ENCODE results near the gene UNC93A. TPM values are rescaled to one million over a fixed set of nuclear protein-coding genes. Genes with fewer than 3 reads are reported as not detected.
"Not testable (repeated sequence)": the region's sequence is repeated elsewhere in the genome, so short reads cannot be mapped to it uniquely, and the experiment has no call there.

UNC93A gene
- total RNA-seq, 2 donors from 2014 or later, result not detected

DNA sequence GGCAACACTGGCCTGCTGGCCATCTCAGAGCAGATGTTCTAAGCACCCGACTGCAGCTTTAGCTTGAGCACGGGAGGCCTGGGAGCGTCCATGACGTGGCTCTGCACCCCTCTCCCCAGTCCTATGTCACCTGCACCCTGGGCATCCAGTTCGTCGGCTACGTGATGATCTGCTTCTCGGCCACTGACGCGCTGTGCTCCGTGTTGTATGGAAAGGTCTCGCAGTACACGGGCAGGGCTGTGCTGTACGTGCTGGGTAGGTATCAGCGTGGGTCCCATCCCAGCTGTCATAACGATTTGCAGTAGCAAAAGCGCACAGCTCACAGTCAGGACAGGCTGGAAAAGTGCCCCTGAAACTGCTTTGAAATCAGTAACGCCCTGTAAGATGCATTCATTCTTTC, 14.7 kb downstream of the UNC93A start:
- no peak for DNase-seq (ENCODE audit: low spot score)
- intact Hi-C loops (cut with DNase I), result no loop called here

DNA sequence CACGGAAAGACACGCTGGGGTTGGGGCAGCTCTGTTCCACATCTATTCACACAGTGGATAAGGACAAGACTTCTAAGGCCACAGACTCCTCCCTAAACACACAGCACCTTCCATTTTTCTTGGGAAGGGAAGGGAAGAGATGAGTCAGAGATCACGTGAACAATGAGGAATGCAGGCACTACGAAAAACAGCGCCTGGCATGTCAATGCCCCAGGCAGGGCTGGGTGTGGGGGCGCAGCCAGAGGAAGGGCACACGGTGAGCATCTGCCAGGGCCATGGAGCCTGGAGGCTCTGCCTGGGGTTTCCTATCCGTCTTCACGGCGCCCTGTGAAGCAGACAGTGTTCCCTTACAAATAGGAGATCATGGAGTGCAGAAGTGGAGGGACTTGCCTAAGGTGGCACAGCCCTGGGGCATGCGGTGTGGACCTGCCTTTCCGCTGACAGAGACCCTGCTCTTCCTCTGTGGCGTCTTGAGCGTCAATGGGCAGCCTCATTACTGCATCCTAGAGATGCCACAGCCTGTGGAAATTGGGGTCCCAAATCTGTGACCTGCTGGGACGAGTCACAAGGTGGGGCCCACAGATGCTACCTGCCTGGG, 15.4 kb downstream of the UNC93A start:
- no peak for DNase-seq (ENCODE audit: low spot score)
- intact Hi-C loops (cut with DNase I), result no loop called here

- no peak for DNase-seq (ENCODE audit: low spot score)
- intact Hi-C loops (cut with DNase I), result no loop called here
These were observed 16.3 kb downstream of the UNC93A start for GRCh38 chr6:167307342-167307955.

DNA sequence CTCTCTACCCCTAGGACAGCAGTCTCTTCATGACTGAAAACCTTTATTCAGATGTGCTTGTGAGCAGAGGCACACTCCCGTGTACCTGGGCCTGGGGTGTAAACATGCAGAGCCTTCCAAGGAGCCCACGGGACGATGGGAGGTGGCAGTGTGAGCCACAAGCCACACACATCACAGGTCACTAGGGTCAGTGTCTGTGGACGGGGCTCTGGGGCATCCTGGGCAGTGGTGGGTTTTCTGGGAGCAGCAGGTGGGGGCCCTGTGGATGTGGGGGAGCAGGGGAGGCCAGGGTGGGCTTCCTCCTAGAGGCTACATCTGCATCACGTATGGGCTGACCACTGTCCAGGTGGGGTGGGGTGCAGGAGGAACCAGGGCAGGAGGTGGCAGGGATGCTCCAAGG, 17.1 kb downstream of the UNC93A start:
- intact Hi-C loops (cut with DNase I), result no loop called here
- DNase-seq (ENCODE audit: low spot score), result no peak

DNA sequence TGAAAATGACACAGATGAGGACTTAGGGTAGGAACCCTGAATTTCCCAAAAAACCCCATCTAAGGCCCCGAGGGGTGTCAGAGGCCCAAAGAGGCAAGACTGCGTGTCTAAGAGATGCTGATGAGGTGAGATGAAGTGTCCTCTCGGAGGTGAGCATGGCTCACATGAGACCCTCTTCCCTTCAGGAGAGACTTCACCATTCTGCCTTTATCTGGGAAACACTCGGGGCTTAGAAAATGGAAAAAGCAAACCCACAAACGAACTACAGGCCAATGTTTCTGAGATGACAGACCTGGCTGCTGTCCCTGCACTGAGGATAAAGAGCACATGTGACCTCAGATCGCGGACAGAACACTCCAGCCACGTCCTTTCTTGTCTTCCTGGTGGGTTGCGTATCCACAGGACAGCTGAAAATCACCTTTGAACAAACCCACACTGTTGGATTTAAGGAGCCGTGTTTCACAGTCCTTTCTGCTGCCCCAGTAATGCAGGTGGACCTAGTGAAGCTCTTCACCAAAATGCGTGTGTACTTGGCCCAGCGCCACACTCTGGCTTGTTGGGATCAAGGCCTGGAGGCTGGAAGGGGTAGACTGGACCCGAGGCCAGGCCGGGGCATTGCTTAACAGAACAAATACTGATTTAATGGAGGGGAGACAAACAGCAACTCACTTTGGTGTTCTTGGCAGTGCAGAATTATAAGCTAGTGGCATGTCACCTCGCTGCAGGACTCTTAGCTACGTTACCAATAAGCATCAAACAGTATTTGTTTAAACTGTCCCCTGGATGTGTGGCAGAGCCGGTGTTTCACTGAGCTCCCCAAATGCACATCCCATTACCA, 18.5 kb downstream of the UNC93A start:
- DNase-seq (ENCODE audit: low spot score); intact Hi-C loops (cut with DNase I): not testable (repeated sequence)

DNA sequence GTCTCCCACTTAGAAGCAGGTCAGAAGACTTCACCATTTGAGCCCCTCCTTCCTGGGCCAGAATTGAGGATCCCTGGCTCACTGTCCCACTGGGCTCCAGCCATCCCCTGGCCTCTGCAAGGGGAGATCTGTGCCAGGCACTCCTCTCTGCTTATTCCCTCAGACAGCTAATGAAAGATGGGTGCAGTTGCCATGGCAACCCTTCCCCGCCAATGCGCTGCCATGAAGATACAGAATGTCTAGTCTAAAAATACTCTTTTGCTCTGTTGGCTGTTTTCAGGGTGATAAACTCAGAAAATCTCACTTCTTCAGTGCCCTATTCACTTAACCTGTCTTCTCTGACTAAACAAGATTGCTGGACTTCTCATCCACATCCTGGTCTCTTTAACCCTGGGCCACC, 20.2 kb downstream of the UNC93A start:
- DNase-seq (ENCODE audit: low spot score), result no peak
- intact Hi-C loops (cut with DNase I), result no loop called here

DNA sequence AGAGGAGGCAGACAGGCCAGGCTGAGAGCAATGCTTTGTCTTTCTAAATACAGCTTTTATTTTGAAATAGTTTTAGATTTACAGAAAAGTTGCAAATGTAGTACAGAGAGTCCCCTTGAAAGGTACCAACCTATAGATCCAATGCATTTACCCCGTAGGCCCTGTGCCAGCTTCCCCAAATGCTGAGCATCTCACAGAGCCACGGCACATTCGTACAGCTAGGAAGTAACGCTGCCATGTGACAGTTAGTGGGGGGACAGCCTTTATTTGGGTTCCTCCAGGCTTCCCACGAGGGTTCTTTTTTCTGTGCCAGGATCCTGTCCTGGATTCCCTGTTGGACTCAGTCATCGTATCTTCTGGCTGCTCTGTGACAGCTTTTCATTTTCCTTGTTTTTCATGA, 20.6 kb downstream of the UNC93A start:
- DNase-seq (ENCODE audit: low spot score); intact Hi-C loops (cut with DNase I): not testable (repeated sequence)

GRCh38 chr6:167314180-167314821, 23.2 kb downstream of the UNC93A start:
- intact Hi-C loops (cut with DNase I), result no loop called here
- DNase-seq (ENCODE audit: low spot score), result no peak

GRCh38 chr6:167317172-167317571, 26.1 kb downstream of the UNC93A start:
- no peak for DNase-seq (ENCODE audit: low spot score)
- intact Hi-C loops (cut with DNase I), result no loop called here

- DNase-seq (ENCODE audit: low spot score); intact Hi-C loops (cut with DNase I): not testable (repeated sequence)
These were observed 27.2 kb downstream of the UNC93A start for GRCh38 chr6:167318354-167318753.

DNA sequence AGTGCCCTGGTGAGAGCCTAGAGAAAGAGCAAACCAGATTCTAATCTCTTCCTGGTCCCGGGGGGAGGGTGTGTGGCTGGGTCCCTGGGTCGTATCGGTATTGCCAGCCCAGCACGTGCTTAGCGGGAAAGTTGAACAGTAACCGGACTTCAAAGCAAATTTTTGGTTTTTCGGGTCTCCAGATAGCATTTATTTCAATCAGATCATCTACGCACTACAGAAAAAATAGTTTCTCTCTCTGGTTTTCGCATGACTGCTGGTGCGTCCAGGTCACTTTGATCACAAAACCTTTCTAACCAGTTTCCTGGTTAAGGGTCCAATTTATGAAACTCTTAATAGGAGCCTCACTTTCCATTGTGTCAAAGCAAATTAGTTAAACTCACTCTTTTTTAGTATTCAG, 27.7 kb downstream of the UNC93A start:
- DNase-seq (ENCODE audit: low spot score); intact Hi-C loops (cut with DNase I): not testable (repeated sequence)

DNA sequence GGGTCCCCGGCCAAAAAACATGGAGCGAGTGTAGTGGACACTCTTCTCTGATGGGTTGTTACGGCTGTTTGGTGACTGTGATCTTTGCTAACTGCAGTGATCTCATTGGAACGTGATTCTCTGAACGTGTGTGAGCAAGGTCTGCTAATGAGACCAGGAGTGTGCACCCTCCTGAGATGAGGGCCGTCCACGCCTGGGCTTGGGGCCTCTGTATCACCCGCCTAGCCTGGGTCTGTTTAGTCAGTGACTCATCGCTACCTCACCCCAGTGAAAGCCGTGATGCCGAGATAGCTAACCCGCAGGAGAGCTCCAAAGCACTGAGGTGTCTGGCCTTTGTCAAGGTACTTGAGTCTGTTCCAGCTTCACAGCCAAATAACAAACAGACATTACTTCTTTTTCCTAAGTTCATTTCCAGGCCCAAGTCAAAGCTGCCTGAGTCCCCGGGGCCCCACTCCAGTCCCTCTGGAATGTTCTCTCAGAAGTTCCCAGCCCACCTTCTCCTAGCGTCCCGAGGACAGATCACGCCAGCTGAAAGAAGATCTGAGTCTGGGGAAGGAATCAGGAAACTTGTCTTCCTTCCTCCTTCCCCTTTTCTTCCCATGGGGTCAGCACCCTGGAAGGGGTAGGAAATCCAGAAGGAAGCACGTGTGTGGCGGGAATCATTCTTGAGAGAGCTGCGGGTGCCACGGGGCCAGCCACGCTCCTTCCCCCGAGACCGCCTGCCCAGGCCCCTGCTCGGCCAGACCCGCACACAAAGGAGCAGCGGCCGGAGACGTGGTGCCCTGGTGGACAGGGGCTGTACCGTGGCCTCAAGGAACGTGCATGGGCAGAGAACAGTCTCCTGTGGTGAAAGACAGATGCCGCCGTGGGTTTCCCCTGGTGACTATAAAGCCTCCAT, 29.0 kb downstream of the UNC93A start:
- intact Hi-C loops (cut with DNase I), result loop anchor here in 1 of 2 donors (5.0 kb wide), 1 partner anchor 273 kb away; no protein-coding TSS in a partner anchor
- DNase-seq (ENCODE audit: low spot score), result not testable (repeated sequence)

- intact Hi-C loops (cut with DNase I), result loop anchor here in 1 of 2 donors (5.0 kb wide), 1 partner anchor 273 kb away; no protein-coding TSS in a partner anchor
- not testable (repeated sequence) for DNase-seq (ENCODE audit: low spot score)
These were observed 29.6 kb downstream of the UNC93A start for GRCh38 chr6:167320754-167321056.

DNA sequence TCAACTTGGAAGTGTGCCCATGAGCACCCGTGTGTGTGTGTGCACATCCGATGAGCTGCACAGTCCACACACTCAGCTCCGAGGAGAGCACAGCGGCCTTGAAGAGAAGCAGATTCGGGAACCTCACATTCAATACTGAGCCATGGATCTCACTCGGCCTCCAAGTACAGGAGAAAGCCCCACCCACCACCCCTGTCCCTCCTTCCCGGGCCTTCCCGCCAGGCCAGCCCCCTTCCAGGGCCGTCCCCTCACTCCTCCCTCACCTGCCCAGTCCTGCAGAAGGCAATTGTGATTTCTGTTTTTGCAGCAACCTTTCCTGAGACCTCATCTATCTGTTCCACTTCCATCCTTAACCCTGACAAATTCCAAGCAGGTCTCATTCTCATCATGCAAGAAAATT, 30.1 kb downstream of the UNC93A start:
- intact Hi-C loops (cut with DNase I), result loop anchor here in 1 of 2 donors (5.0 kb wide), 1 partner anchor 274 kb away; no protein-coding TSS in a partner anchor
- DNase-seq (ENCODE audit: low spot score), result not testable (repeated sequence)

DNA sequence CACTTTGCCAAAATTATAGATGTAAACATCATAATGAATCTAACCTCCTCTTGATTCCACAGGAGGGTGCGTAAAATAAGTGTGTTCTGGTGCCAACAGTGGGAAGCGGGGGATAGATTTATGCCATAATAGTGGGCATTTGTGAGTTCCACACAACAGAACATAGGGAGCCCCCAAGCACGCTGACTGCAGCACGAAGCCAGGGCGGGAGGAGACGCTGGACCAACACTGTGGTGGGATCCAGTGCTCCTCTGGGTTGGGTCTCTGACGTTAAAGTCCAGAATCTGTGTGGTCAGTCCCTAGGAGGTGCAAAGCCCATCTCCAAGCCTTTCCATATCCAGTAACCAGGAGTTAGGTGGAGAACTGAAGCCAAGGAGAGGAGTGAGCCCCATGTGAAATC, 32.0 kb downstream of the UNC93A start:
- intact Hi-C loops (cut with DNase I), result loop anchor here in 1 of 2 donors (5.0 kb wide), 1 partner anchor 276 kb away; no protein-coding TSS in a partner anchor
- DNase-seq (ENCODE audit: low spot score), result no peak

DNA sequence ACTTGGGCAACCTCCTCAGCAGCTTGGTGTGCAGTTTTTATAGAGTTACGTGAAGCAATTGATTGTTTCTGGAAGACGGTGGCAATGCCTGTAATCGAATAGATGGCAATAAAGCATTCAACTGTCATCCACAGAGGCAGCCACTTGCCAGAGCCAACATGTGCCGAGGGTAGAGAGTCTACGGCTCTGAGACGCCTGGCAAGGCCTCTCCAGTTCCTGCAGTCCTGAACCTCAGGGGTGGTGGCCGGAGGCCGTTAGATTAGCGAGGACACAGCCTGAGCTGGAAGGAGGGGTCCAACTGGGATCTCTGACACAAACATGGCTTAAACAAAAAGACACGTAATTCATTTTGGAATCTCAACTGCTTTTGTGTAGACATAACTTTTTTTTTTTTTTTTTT, 33.0 kb downstream of the UNC93A start:
- intact Hi-C loops (cut with DNase I), result loop anchor here in 1 of 2 donors (5.0 kb wide), 1 partner anchor 277 kb away; no protein-coding TSS in a partner anchor
- no peak for DNase-seq (ENCODE audit: low spot score)

GRCh38 chr6:167325766-167326165, 34.7 kb downstream of the UNC93A start:
- DNase-seq (ENCODE audit: low spot score), result no peak
- intact Hi-C loops (cut with DNase I), result no loop called here

DNA sequence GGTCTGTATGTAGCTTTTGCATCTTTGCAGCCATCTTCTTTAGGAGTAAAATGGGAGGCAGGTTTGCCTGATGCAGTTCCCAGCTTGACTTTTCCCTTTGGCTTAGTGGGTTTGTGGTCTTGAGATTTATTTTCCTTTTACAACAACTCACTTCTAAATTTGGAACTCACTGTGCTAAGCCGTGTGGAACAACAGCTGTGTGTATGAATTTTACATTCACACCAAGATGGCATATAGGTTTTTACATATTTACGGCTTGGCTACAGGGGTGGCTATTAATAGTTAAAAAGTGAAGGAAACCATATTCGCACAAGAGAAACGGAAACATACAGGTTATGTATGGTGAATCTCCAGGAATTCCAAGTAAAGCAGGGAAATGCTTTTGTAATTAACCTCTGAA, 36.3 kb downstream of the UNC93A start:
- intact Hi-C loops (cut with DNase I), result no loop called here
- DNase-seq (ENCODE audit: low spot score), result no peak

GRCh38 chr6:167328086-167328485, 37.0 kb downstream of the UNC93A start:
- DNase-seq (ENCODE audit: low spot score), result no peak
- intact Hi-C loops (cut with DNase I), result no loop called here
